Gastrocnemius medialis (tissue), 4 donors: ENCODE measurements around the gene ZNF598. TPM values are rescaled to one million over a fixed set of nuclear protein-coding genes. Genes with fewer than 3 reads are reported as not detected.

Experiments used
- ATAC-seq, 2 donors: fragments of 150-250 bp; one replicate each; pipeline ENCODE4 v1.9.1; 2016
- DNase-seq, 2 donors: peaks; one replicate each; pipeline ENCODE4 v3.0.0-alpha.2; 2019
- H3K27ac ChIP-seq, 4 donors: fragments of 200-600 bp; sonication (generic); 1 replicate in 1 of 4; 2 replicates in 3 of 4; pipeline ENCODE4 v1.5.1; 2016 to 2018; ENCODE audit warnings: mild to moderate bottlenecking in 2 of 4, moderate library complexity in 1 of 4
- H3K27me3 ChIP-seq, 3 donors: fragments of 200-600 bp; sonication (generic) in 2 of 3; 1 replicate in 1 of 3; 2 replicates in 2 of 3; pipeline versions ENCODE4 v1.5.1 to v1.6.0; 2016 to 2019; ENCODE audit warnings: mild to moderate bottlenecking in 1 of 3, moderate library complexity in 1 of 3
- H3K36me3 ChIP-seq, 2 donors: fragments of 200-600 bp; sonication (generic) in 1 of 2; one replicate each; pipeline ENCODE4 v1.5.1; 2017 to 2018
- H3K4me1 ChIP-seq, 2 donors: fragments of 200-600 bp; sonication (generic) in 1 of 2; one replicate each; pipeline ENCODE4 v1.5.1; 2016 to 2017; ENCODE audit warnings: mild to moderate bottlenecking in 2 of 2
- H3K4me3 ChIP-seq, 4 donors: fragments of 200-600 bp; sonication (generic) in 3 of 4; 1 replicate in 1 of 4; 2 replicates in 3 of 4; pipeline ENCODE4 v1.5.1; 2016 to 2019; ENCODE audit warnings: mild to moderate bottlenecking in 2 of 4
- H3K9me3 ChIP-seq, 3 donors: fragments of 200-600 bp; sonication (generic) in 2 of 3; 1 replicate in 1 of 3; 2 replicates in 2 of 3; pipeline ENCODE4 v1.5.1; 2016 to 2019
- CTCF ChIP-seq, 5 experiments: fragments of 450-650 bp in 3 of 5; fragments of 200-600 bp in 2 of 5; sonication (generic) in 2 of 5; IDR thresholded peaks in 4 of 5; conservative IDR thresholded peaks in 1 of 5; 1 replicate in 4 of 5; 2 replicates in 1 of 5; pipeline ENCODE4 v1.5.1; 2016 to 2019; ENCODE audit warnings: antibody characterized with exemption in 5 of 5, mild to moderate bottlenecking in 3 of 5, moderate library complexity in 3 of 5
- POLR2A ChIP-seq, 2 donors: fragments of 450-650 bp; IDR thresholded peaks; one replicate each; pipeline ENCODE4 v1.6.1; 2017; ENCODE audit warnings: antibody characterized with exemption in 2 of 2, mild to moderate bottlenecking in 2 of 2, moderate library complexity in 2 of 2
- in situ Hi-C, 4 donors: fragments of 200-750 bp; cut with MboI; loops; one replicate each; pipeline versions ENCODE4 v1.15.0 to v1.8.0; 2017; ENCODE audit warnings: low sequenced_read_pairs in 4 of 4
- intact Hi-C: fragments of 100-400 bp; cut with DNase I; formaldehyde crosslinking; loops from one replicate; pipeline ENCODE4 v1.15.1; 2023; ENCODE audit warnings: low total_unique reads
- total RNA-seq, 4 donors: library from RNA; depleted of rRNA; stranded (reverse); fragments of >200 nt; gene quantifications; one replicate each; pipeline versions ENCODE4 v1.1.0 to v1.2.3, GENCODE V29; 2016

Gene ZNF598
- 10 to 100 TPM; 57.0 to 92.2 (median 75.4) TPM for total RNA-seq

- peaks cover 37 to 47% of the 10 kb centered on the region in 2 donors for H3K4me1 ChIP-seq
- H3K27ac ChIP-seq, result peak within 1 kb of the TSS; percentile 85 to 99 (median 95)
- DNase-seq (peak; percentile 61 to 75), ATAC-seq (peak; percentile 90 to 95)
- H3K27me3 ChIP-seq, result no peaks in the 10 kb centered on the region
- intact Hi-C loops, result loop anchor here (1.0 to 10.0 kb wide), 3 partner anchors 39 to 525 kb away; partner anchors contain the start of genes CEMP1, PDPK1 and RNPS1
- H3K4me3 ChIP-seq, result peak within 1 kb of the TSS; percentile 63 to 97 (median 84)
- in situ Hi-C loops, result loop anchor here in 3 of 4 donors (5.0 to 10.0 kb wide), 3 partner anchors 127 to 135 kb away; partner anchors contain the start of genes PKD1 (in 1 of the 3) and RAB26 (in 1 of the 3)
- TF ChIP-seq POLR2A (IDR thresholded peaks at IDR 0.05) (peak; percentile 85 to 96), CTCF (IDR thresholded peaks at IDR 0.05 in 4 of 5, conservative IDR thresholded peaks at IDR 0.05 in 1 of 5) (peak in 1 of 5 experiments; percentile 8)
- no peaks in the 10 kb centered on the region for H3K36me3 ChIP-seq
- H3K9me3 ChIP-seq, result no peaks in the 10 kb centered on the region
Observed at GRCh38 chr16:2009791-2010510, at the start of gene ZNF598. Gene ZNF598 (minus strand): TSS chr16:2009821.

- Histone ChIP-seq H3K9me3 (no peaks in the 10 kb centered on the region), H3K4me3 (no peak overlapping the region), H3K27me3 (no peaks in the 10 kb centered on the region), H3K36me3 (peaks cover 0 to 47% of the 10 kb centered on the region in 2 donors), H3K4me1 (no peaks in the 10 kb centered on the region), H3K27ac (no peak overlapping the region)
- DNase-seq, result no peak
- intact Hi-C loops (no loop called here), in situ Hi-C loops (no loop called here)
- ATAC-seq, result no peak
- TF ChIP-seq CTCF (IDR thresholded peaks at IDR 0.05 in 4 of 5, conservative IDR thresholded peaks at IDR 0.05 in 1 of 5) (no peak), POLR2A (IDR thresholded peaks at IDR 0.05) (no peak)
Observed at GRCh38 chr16:2058872-2059271, 49.3 kb upstream of the ZNF598 start.

GRCh38 chr16:2058420-2058819 lies 48.8 kb upstream of the ZNF598 start:
- intact Hi-C loops (no loop called here), in situ Hi-C loops (no loop called here)
- TF ChIP-seq CTCF (IDR thresholded peaks at IDR 0.05 in 4 of 5, conservative IDR thresholded peaks at IDR 0.05 in 1 of 5) (no peak), POLR2A (IDR thresholded peaks at IDR 0.05) (no peak)
- H3K27ac ChIP-seq, result no peak overlapping the region
- peaks cover 0 to 47% of the 10 kb centered on the region in 2 donors for H3K36me3 ChIP-seq
- H3K9me3 ChIP-seq, result no peaks in the 10 kb centered on the region
- no peaks in the 10 kb centered on the region for H3K27me3 ChIP-seq
- H3K4me3 ChIP-seq, result no peak overlapping the region
- ATAC-seq, result no peak
- no peak for DNase-seq
- no peaks in the 10 kb centered on the region for H3K4me1 ChIP-seq

GRCh38 chr16:2057438-2057837 lies 47.8 kb upstream of the ZNF598 start:
- no peak for TF ChIP-seq POLR2A (IDR thresholded peaks at IDR 0.05)
- TF ChIP-seq CTCF (IDR thresholded peaks at IDR 0.05 in 4 of 5, conservative IDR thresholded peaks at IDR 0.05 in 1 of 5), result no peak
- DNase-seq (no peak), ATAC-seq (no peak)
- Histone ChIP-seq H3K36me3 (peaks cover 0 to 47% of the 10 kb centered on the region in 2 donors), H3K27me3 (no peaks in the 10 kb centered on the region), H3K9me3 (no peaks in the 10 kb centered on the region), H3K4me1 (no peaks in the 10 kb centered on the region), H3K27ac (no peak overlapping the region), H3K4me3 (no peak overlapping the region)
- intact Hi-C loops (no loop called here), in situ Hi-C loops (no loop called here)
